ENCODE measurements around the gene GPX2.
A peak's percentile ranks its signal among the peaks of the same experiment; 100 is the strongest.
"Not testable (repeated sequence)": the region's sequence is repeated elsewhere in the genome, so short reads cannot be mapped to it uniquely, and the experiment has no call there.

The GPX2 gene

DNA sequence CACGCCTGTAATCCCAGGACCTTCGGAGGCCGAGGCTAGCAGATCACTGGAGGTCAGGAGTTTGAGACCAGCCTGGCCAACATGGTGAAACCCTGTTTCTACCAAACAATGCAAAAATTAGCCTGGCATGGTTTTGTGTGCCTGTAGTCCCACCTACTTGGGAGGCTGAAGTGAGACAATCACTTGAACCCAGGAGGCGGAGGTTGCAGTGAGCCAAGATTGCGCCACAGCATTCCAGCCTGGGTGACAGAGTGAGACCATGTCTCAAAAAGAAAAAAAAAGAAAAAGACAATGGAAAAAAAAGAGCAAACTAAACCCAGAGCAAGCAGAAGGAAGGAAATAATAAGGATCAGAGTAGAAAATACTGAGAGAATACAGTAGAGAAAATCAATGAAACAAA is 22.9 kb downstream of the GPX2 start:
- TF ChIP-seq, protein P1, sequence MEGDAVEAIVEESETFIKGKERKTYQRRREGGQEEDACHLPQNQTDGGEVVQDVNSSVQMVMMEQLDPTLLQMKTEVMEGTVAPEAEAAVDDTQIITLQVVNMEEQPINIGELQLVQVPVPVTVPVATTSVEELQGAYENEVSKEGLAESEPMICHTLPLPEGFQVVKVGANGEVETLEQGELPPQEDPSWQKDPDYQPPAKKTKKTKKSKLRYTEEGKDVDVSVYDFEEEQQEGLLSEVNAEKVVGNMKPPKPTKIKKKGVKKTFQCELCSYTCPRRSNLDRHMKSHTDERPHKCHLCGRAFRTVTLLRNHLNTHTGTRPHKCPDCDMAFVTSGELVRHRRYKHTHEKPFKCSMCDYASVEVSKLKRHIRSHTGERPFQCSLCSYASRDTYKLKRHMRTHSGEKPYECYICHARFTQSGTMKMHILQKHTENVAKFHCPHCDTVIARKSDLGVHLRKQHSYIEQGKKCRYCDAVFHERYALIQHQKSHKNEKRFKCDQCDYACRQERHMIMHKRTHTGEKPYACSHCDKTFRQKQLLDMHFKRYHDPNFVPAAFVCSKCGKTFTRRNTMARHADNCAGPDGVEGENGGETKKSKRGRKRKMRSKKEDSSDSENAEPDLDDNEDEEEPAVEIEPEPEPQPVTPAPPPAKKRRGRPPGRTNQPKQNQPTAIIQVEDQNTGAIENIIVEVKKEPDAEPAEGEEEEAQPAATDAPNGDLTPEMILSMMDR (IDR thresholded peaks at IDR 0.05; ENCODE audit: low read depth, low read length, missing control alignments): no peak
- no peak for DNase-seq (ENCODE audit: extremely low read depth, low read depth)
- no peak overlapping the region for H3K4me3 ChIP-seq (replicated peaks; ENCODE audit: low read depth, low read length)

DNA sequence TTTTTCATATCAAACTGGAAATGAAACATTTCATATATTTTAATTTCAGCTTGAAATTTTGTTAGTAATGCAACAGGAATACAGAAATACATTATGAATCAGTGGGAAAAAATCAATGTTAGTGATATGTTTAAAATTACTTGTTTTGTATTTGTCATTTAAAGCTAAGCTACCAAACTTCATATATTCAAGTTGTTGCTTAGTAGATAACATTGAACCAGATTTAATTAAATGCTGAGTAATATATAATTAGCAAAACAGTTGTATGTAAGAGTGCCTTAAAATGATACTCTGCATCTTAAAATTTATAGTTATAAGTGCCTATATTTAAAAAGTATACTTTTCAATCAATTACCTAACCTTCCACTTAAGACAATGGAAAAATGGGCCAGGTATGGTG is 23.3 kb downstream of the GPX2 start:
- TF ChIP-seq, protein P1 (IDR thresholded peaks at IDR 0.05; ENCODE audit: low read depth, low read length, missing control alignments): no peak
- no peak overlapping the region for H3K4me3 ChIP-seq (replicated peaks; ENCODE audit: low read depth, low read length)
- DNase-seq (ENCODE audit: extremely low read depth, low read depth): no peak

DNA sequence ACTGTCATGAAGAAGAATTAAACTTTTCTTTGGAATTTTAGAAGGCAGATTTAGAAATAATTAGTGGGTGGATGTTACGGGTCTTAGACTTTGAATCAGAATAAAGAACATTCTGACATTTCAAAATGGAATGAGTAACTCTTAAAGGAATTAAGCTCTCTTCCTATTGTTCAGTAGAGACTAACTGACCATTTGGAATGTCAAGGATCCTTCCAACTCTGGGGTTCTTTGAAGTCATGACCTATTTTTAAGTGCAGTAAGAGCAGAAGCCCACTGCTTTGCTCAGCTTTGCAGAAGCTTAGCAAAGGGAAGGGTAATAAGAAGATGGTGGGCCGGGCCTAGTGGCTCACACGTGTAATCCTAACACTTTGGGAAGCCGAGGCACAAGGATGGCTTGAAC is 24.3 kb downstream of the GPX2 start:
- no peak overlapping the region for H3K4me3 ChIP-seq (replicated peaks; ENCODE audit: low read depth, low read length)
- TF ChIP-seq, protein P1 (IDR thresholded peaks at IDR 0.05; ENCODE audit: low read depth, low read length, missing control alignments): no peak
- DNase-seq (ENCODE audit: extremely low read depth, low read depth): no peak

- H3K4me3 ChIP-seq (replicated peaks; ENCODE audit: low read depth, low read length): peak overlapping the region; percentile 96; the same call in 1 of the 2 replicates
- no peak for DNase-seq (ENCODE audit: extremely low read depth, low read depth)
- TF ChIP-seq, protein P1 (IDR thresholded peaks at IDR 0.05; ENCODE audit: low read depth, low read length, missing control alignments): no peak
Observed at GRCh38 chr14:64915797-64916196, 26.7 kb downstream of the GPX2 start.

GRCh38 chr14:64915029-64915424 is 27.5 kb downstream of the GPX2 start:
- TF ChIP-seq, protein P1 (IDR thresholded peaks at IDR 0.05; ENCODE audit: low read depth, low read length, missing control alignments): no peak
- H3K4me3 ChIP-seq (replicated peaks; ENCODE audit: low read depth, low read length): peak overlapping the region; percentile 96
- no peak for DNase-seq (ENCODE audit: extremely low read depth, low read depth)

DNA sequence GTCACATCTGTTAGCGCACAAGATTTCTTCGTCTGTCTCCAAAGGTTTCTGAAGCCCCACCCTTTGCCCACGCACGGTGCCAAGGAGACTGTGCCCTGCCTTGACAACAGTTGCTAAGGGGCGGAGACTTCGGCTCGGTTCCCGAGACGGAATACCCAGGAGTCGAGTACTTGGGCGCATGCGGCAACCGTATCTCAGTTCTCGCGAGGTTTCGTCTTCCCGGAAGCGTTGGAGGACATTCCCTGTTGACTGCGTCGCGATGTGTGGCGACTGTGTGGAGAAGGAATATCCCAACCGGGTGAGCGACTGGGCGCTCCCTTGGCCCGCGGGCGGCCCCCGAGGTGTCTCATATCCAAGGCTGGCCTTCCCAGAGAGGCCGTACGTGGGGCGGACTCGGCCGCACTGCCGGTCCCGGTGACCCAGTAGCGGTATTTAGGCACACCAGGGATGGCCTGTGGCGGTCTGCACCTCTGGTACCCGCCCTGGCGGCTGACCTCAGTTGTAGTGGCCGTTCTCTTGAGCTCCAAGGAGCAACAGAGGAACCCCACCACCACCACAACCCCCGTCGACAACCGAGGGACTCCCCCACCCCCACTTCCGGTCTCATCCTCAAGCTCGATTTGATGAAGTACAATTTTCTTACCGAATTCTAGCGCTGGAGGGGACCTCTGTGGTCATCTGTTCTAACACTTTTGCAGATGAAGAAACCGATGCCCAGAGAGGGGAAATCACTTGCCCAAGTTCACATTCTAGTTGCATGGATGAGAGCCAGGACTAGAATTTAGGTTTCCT is 28.1 kb downstream of the GPX2 start, which contains the start of gene CHURC1:
CHURC1 (plus strand) TSS at position 219 of the 792 bp plus-strand sequence; CDS start at position 260, 41 bp downstream.
- peak; percentile 97 for DNase-seq (ENCODE audit: extremely low read depth, low read depth)
- TF ChIP-seq, protein P1 (IDR thresholded peaks at IDR 0.05; ENCODE audit: low read depth, low read length, missing control alignments): no peak
- H3K4me3 ChIP-seq (replicated peaks; ENCODE audit: low read depth, low read length): peak within 1 kb of the TSS; percentile 96

GRCh38 chr14:64913477-64913876 is 29.1 kb downstream of the GPX2 start:
- H3K4me3 ChIP-seq (replicated peaks; ENCODE audit: low read depth, low read length): peak overlapping the region; percentile 96; the same call in 1 of the 2 replicates
- DNase-seq (ENCODE audit: extremely low read depth, low read depth): not testable (repeated sequence)
